GM23338 (cell line): ENCODE data around the gene PSMD13. TPM values are rescaled to one million over a fixed set of nuclear protein-coding genes. Genes with fewer than 3 reads are reported as not detected.

Experiments
- ATAC-seq: fragments of 200-7000 bp; cut with Tn5 transposase; 3 replicates; pipeline ENCODE4 v1.9.1; 2020
- DNase-seq: peaks from one replicate; pipeline ENCODE4 v3.0.0-alpha.2; 2015; ENCODE audit warnings: low spot score
- H2AFZ ChIP-seq: fragments of 200-600 bp; sonication (generic); 2 replicates; pipeline ENCODE4 v1.8.0; 2016; ENCODE audit warnings: antibody characterized with exemption, mild to moderate bottlenecking, moderate library complexity
- H3F3A ChIP-seq: fragments of 200-600 bp; sonication (generic); replicated peaks from 2 replicates; pipeline ENCODE4 v1.8.0; 2017; ENCODE audit warnings: antibody characterized with exemption, mixed run types, low read depth
- H3K27ac ChIP-seq: fragments of 200-600 bp; sonication (generic); 2 replicates; pipeline ENCODE4 v1.6.1; 2016; ENCODE audit warnings: low read depth
- H3K27me3 ChIP-seq: fragments of 200-600 bp; sonication (generic); 2 replicates; pipeline ENCODE4 v1.8.0; 2016; ENCODE audit warnings: mild to moderate bottlenecking, mixed run types, moderate library complexity; ENCODE audit not compliant: insufficient read depth
- H3K36me3 ChIP-seq: fragments of 200-600 bp; sonication (generic); 2 replicates; pipeline ENCODE4 v1.8.0; 2016; ENCODE audit warnings: mild to moderate bottlenecking; ENCODE audit not compliant: insufficient read depth
- H3K4me1 ChIP-seq: fragments of 200-600 bp; sonication (generic); 2 replicates; pipeline ENCODE4 v1.8.0; 2016; ENCODE audit warnings: mild to moderate bottlenecking, moderate library complexity; ENCODE audit not compliant: insufficient read depth
- H3K4me2 ChIP-seq: fragments of 200-600 bp; sonication (generic); 2 replicates; pipeline ENCODE4 v1.7.1; 2017; ENCODE audit warnings: mixed run types
- H3K4me3 ChIP-seq: fragments of 200-600 bp; sonication (generic); 2 replicates; pipeline ENCODE4 v1.6.1; 2016; ENCODE audit warnings: mixed run types
- H3K79me2 ChIP-seq: fragments of 200-600 bp; sonication (generic); replicated peaks from 2 replicates; pipeline ENCODE4 v1.8.0; 2017; ENCODE audit warnings: mild to moderate bottlenecking; ENCODE audit not compliant: insufficient read depth
- H3K9me2 ChIP-seq: fragments of 200-600 bp; sonication (generic); 2 replicates; pipeline ENCODE4 v1.8.0; 2017; ENCODE audit not compliant: insufficient read depth
- H4K20me1 ChIP-seq: fragments of 200-600 bp; sonication (generic); replicated peaks from 2 replicates; pipeline ENCODE4 v1.8.0; 2017; ENCODE audit warnings: mild to moderate bottlenecking; ENCODE audit not compliant: insufficient read depth
- H3K27ac Mint-ChIP-seq: 2 replicates; pipeline ENCODE4 v1.8.0; 2020; ENCODE audit warnings: inconsistent platforms, mild to moderate bottlenecking, moderate library complexity, mixed read lengths
- H3K27me3 Mint-ChIP-seq: 3 replicates; pipeline ENCODE4 v1.8.0; 2022; ENCODE audit warnings: low read depth, mild to moderate bottlenecking, moderate library complexity, mixed read lengths, inconsistent platforms; ENCODE audit not compliant: insufficient read depth, poor library complexity
- H3K36me3 Mint-ChIP-seq: 3 replicates; pipeline ENCODE4 v1.8.0; 2021; ENCODE audit warnings: low read depth, mild to moderate bottlenecking, inconsistent platforms, moderate library complexity, mixed read lengths
- H3K4me1 Mint-ChIP-seq: 3 replicates; pipeline ENCODE4 v1.8.0; 2020; ENCODE audit warnings: mild to moderate bottlenecking, inconsistent platforms, mixed read lengths
- H3K4me3 Mint-ChIP-seq: 3 replicates; pipeline ENCODE4 v1.8.0; 2021; ENCODE audit warnings: moderate library complexity, mild to moderate bottlenecking, inconsistent platforms, mixed read lengths
- H3K9me3 Mint-ChIP-seq: 3 replicates; pipeline ENCODE4 v1.8.0; 2020; ENCODE audit warnings: moderate library complexity, mild to moderate bottlenecking, inconsistent platforms, mixed read lengths
- CREB1 ChIP-seq: fragments of 250-450 bp; sonication (Bioruptor Pico); IDR thresholded peaks from 2 replicates; pipeline ENCODE4 v1.5.0; 2020; ENCODE audit warnings: low read depth, mild to moderate bottlenecking, moderate library complexity
- EZH2 ChIP-seq: fragments of 200-600 bp; sonication (generic); IDR thresholded peaks from one replicate; pipeline ENCODE4 v1.8.0; 2017; ENCODE audit warnings: antibody characterized with exemption, mild to moderate bottlenecking, low read depth; ENCODE audit not compliant: unreplicated experiment
- EZH2phosphoT487 ChIP-seq: fragments of 200-600 bp; sonication (generic); IDR thresholded peaks from one replicate; pipeline ENCODE4 v1.8.1; 2018; ENCODE audit warnings: antibody characterized with exemption; ENCODE audit not compliant: unreplicated experiment
- JUNB ChIP-seq: IDR thresholded peaks from one replicate; pipeline ENCODE4 v1.6.1; 2016; ENCODE audit warnings: antibody characterized with exemption; ENCODE audit not compliant: unreplicated experiment
- NANOG ChIP-seq: IDR thresholded peaks from 2 replicates; pipeline ENCODE4 v1.6.1; 2016; ENCODE audit warnings: antibody characterized with exemption, borderline replicate concordance
- POLR2AphosphoS5 ChIP-seq: IDR thresholded peaks from 2 replicates; pipeline ENCODE4 v1.6.1; 2016; ENCODE audit warnings: antibody characterized with exemption, low read depth
- REST ChIP-seq: IDR thresholded peaks from one replicate; pipeline ENCODE4 v1.6.1; 2018; ENCODE audit warnings: antibody characterized with exemption; ENCODE audit not compliant: unreplicated experiment
- STAT1 ChIP-seq: IDR thresholded peaks from one replicate; pipeline ENCODE4 v1.6.1; 2016; ENCODE audit warnings: antibody characterized with exemption; ENCODE audit not compliant: unreplicated experiment
- ZNF114 ChIP-seq: fragments of 250-450 bp; sonication (Bioruptor Pico); IDR thresholded peaks from 2 replicates; pipeline ENCODE4 v1.5.0; 2020; ENCODE audit warnings: mild to moderate bottlenecking, moderate library complexity
- ZNF331 ChIP-seq: fragments of 250-450 bp; sonication (Bioruptor Pico); IDR thresholded peaks from 2 replicates; pipeline ENCODE4 v1.5.0; 2020; ENCODE audit warnings: low read depth, mild to moderate bottlenecking, moderate library complexity
- polyA plus RNA-seq: library from polyadenylated mRNA; unstranded; fragments of >200 nt; fragmentation: Nextera tagmentation; extraction: Ambion mirVana; gene quantifications from 2 replicates; pipeline ENCODE4 v1.2.1, GENCODE V29; 2016
- total RNA-seq: library from RNA; depleted of rRNA; stranded (reverse); fragments of >200 nt; shearing (Covaris generic); gene quantifications from 2 replicates; pipeline ENCODE4 v1.2.3, GENCODE V29; 2014
- TF ChIP-seq, protein P1 (sequence below), 2 experiments: fragments of 200-600 bp in 1 of 2; sonication (generic) in 1 of 2; conservative IDR thresholded peaks; 2 replicates each; pipeline versions ENCODE4 v1.5.1 to v1.6.1; 2016 to 2017; ENCODE audit warnings: antibody characterized with exemption in 2 of 2, low read depth in 2 of 2, mild to moderate bottlenecking in 2 of 2, moderate library complexity in 1 of 2
- TF ChIP-seq, protein P2 (sequence below): IDR thresholded peaks from 2 replicates; pipeline ENCODE4 v1.6.1; 2016; ENCODE audit warnings: antibody characterized with exemption

The PSMD13 gene
- total and polyA plus RNA-seq, 2 experiments from 2014 or later, result 111 to 114 TPM

- no peak overlapping the region for H2AFZ ChIP-seq
- H4K20me1 ChIP-seq, result no peaks in the 10 kb centered on the region
- peaks cover 16% of the 10 kb centered on the region for H3K27me3 Mint-ChIP-seq
- DNase-seq, result no peak
- no peaks in the 10 kb centered on the region; the same call in 1 of the 2 replicates for H3K4me1 ChIP-seq
- no peak for ATAC-seq
- H3F3A ChIP-seq, result peaks cover 3% of the 10 kb centered on the region; the same call in 1 of the 2 replicates
- no peaks in the 10 kb centered on the region for H3K9me3 Mint-ChIP-seq
- H3K27ac ChIP-seq, result no peak overlapping the region
- no peaks in the 10 kb centered on the region for H3K9me2 ChIP-seq
- H3K36me3 Mint-ChIP-seq, result peaks cover 11% of the 10 kb centered on the region; the same call in 2 of the 3 replicates
- no peak overlapping the region for H3K27ac Mint-ChIP-seq
- H3K4me3 Mint-ChIP-seq, result no peak overlapping the region
- peaks cover 13% of the 10 kb centered on the region for H3K27me3 ChIP-seq
- H3K79me2 ChIP-seq, result no peaks in the 10 kb centered on the region
- no peak overlapping the region for H3K4me3 ChIP-seq
- peaks cover 21% of the 10 kb centered on the region for H3K4me1 Mint-ChIP-seq
- TF ChIP-seq, protein P1, sequence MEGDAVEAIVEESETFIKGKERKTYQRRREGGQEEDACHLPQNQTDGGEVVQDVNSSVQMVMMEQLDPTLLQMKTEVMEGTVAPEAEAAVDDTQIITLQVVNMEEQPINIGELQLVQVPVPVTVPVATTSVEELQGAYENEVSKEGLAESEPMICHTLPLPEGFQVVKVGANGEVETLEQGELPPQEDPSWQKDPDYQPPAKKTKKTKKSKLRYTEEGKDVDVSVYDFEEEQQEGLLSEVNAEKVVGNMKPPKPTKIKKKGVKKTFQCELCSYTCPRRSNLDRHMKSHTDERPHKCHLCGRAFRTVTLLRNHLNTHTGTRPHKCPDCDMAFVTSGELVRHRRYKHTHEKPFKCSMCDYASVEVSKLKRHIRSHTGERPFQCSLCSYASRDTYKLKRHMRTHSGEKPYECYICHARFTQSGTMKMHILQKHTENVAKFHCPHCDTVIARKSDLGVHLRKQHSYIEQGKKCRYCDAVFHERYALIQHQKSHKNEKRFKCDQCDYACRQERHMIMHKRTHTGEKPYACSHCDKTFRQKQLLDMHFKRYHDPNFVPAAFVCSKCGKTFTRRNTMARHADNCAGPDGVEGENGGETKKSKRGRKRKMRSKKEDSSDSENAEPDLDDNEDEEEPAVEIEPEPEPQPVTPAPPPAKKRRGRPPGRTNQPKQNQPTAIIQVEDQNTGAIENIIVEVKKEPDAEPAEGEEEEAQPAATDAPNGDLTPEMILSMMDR (conservative IDR thresholded peaks at IDR 0.05; ENCODE audit: low read depth in 2 of 2), result no peak
- no peak for TF ChIP-seq EZH2
- TF ChIP-seq JUNB, result no peak
- no peaks in the 10 kb centered on the region for H3K36me3 ChIP-seq
- H3K4me2 ChIP-seq, result no peak overlapping the region
Observed at GRCh38 chr11:292211-293121, 55.7 kb downstream of the PSMD13 start.

DNA sequence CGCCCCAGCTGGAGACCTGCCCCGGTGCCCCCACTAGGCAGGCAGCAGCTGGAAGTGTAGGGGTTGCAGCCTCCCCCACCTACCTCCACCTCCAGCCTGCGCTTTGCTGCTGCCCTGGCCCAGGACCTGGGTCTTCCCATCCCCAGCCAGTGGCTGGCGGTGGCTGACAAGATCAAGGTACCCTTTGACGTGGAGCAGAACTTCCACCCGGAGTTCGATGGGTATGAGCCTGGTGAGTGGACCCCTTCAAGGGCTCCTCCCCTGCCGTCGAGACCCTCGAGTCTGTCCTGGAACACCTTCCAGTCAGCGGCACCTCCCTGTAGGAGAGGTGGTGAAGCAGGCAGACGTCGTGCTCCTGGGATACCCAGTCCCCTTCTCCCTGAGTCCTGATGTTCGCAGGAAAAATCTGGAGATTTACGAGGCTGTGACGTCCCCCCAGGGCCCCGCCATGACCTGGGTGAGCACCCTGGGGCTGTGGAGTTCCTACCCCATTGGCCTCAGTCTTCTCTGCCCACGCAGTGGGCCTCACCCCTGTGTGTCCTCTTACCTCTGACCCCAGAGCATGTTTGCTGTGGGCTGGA, 56.6 kb downstream of the PSMD13 start:
- H3K4me1 ChIP-seq, result no peaks in the 10 kb centered on the region; the same call in 1 of the 2 replicates
- H3K9me3 Mint-ChIP-seq, result no peaks in the 10 kb centered on the region
- DNase-seq (no peak), ATAC-seq (no peak)
- no peaks in the 10 kb centered on the region for H4K20me1 ChIP-seq
- H3K27ac ChIP-seq, result no peak overlapping the region
- H3F3A ChIP-seq, result no peaks in the 10 kb centered on the region; the same call in 1 of the 2 replicates
- no peak overlapping the region for H2AFZ ChIP-seq
- H3K27me3 Mint-ChIP-seq, result peaks cover 9% of the 10 kb centered on the region
- H3K79me2 ChIP-seq, result no peaks in the 10 kb centered on the region
- H3K36me3 ChIP-seq, result no peaks in the 10 kb centered on the region
- peaks cover 4% of the 10 kb centered on the region for H3K27me3 ChIP-seq
- no peaks in the 10 kb centered on the region for H3K9me2 ChIP-seq
- H3K27ac Mint-ChIP-seq, result no peak overlapping the region
- no peak overlapping the region for H3K4me2 ChIP-seq
- no peak overlapping the region for H3K4me3 ChIP-seq
- no peak overlapping the region for H3K4me3 Mint-ChIP-seq
- H3K4me1 Mint-ChIP-seq, result peaks cover 19% of the 10 kb centered on the region
- peaks cover 11% of the 10 kb centered on the region; the same call in 2 of the 3 replicates for H3K36me3 Mint-ChIP-seq
- TF ChIP-seq JUNB (no peak), POLR2AphosphoS5 (no peak), EZH2 (no peak), ZNF114 (CRISPR knock-in tag) (no peak), CREB1 (no peak), NANOG (no peak), EZH2phosphoT487 (no peak), REST (no peak), ZNF331 (no peak), STAT1 (no peak)
- TF ChIP-seq, protein P2, sequence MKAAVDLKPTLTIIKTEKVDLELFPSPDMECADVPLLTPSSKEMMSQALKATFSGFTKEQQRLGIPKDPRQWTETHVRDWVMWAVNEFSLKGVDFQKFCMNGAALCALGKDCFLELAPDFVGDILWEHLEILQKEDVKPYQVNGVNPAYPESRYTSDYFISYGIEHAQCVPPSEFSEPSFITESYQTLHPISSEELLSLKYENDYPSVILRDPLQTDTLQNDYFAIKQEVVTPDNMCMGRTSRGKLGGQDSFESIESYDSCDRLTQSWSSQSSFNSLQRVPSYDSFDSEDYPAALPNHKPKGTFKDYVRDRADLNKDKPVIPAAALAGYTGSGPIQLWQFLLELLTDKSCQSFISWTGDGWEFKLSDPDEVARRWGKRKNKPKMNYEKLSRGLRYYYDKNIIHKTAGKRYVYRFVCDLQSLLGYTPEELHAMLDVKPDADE, result no peak
- TF ChIP-seq, protein P1 (conservative IDR thresholded peaks at IDR 0.05; ENCODE audit: low read depth in 2 of 2), result no peak
